PC-9 (cell line): ENCODE data around the gene MDN1.

ENCODE experiments used
- EZH2 ChIP-seq: fragments of 200-600 bp; sonication (generic); IDR thresholded peaks from 2 replicates; pipeline ENCODE4 v1.8.0; 2017; ENCODE audit warnings: antibody characterized with exemption, low read depth
- TF ChIP-seq, protein P1 (sequence below): fragments of 200-600 bp; sonication (generic); conservative IDR thresholded peaks from 2 replicates; pipeline ENCODE4 v1.6.1; 2017; ENCODE audit warnings: mixed run types, antibody characterized with exemption, mild to moderate bottlenecking, moderate library complexity

- TF ChIP-seq, protein P1, sequence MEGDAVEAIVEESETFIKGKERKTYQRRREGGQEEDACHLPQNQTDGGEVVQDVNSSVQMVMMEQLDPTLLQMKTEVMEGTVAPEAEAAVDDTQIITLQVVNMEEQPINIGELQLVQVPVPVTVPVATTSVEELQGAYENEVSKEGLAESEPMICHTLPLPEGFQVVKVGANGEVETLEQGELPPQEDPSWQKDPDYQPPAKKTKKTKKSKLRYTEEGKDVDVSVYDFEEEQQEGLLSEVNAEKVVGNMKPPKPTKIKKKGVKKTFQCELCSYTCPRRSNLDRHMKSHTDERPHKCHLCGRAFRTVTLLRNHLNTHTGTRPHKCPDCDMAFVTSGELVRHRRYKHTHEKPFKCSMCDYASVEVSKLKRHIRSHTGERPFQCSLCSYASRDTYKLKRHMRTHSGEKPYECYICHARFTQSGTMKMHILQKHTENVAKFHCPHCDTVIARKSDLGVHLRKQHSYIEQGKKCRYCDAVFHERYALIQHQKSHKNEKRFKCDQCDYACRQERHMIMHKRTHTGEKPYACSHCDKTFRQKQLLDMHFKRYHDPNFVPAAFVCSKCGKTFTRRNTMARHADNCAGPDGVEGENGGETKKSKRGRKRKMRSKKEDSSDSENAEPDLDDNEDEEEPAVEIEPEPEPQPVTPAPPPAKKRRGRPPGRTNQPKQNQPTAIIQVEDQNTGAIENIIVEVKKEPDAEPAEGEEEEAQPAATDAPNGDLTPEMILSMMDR = no peak
- TF ChIP-seq EZH2 = no peak
These were observed 111.3 kb downstream of the MDN1 start for GRCh38 chr6:89708316-89708715.
